GM12865 (cell line): ENCODE measurements around the gene CABP1.

Experiments
- DNase-seq: peaks from one replicate; pipeline ENCODE4 v3.0.0; 2010; ENCODE audit warnings: low read depth
- H3K4me3 ChIP-seq: 2 replicates; pipeline ENCODE4 v1.5.1; 2011; ENCODE audit warnings: mild to moderate bottlenecking, low read depth, low read length, control low read depth
- TF ChIP-seq, protein P1 (sequence below): IDR thresholded peaks from 2 replicates; pipeline ENCODE4 v1.5.1; 2011; ENCODE audit warnings: low read length, control low read depth, low read depth, inconsistent platforms; ENCODE audit not compliant: insufficient read depth; ENCODE audit errors: missing control alignments

The CABP1 gene

DNA sequence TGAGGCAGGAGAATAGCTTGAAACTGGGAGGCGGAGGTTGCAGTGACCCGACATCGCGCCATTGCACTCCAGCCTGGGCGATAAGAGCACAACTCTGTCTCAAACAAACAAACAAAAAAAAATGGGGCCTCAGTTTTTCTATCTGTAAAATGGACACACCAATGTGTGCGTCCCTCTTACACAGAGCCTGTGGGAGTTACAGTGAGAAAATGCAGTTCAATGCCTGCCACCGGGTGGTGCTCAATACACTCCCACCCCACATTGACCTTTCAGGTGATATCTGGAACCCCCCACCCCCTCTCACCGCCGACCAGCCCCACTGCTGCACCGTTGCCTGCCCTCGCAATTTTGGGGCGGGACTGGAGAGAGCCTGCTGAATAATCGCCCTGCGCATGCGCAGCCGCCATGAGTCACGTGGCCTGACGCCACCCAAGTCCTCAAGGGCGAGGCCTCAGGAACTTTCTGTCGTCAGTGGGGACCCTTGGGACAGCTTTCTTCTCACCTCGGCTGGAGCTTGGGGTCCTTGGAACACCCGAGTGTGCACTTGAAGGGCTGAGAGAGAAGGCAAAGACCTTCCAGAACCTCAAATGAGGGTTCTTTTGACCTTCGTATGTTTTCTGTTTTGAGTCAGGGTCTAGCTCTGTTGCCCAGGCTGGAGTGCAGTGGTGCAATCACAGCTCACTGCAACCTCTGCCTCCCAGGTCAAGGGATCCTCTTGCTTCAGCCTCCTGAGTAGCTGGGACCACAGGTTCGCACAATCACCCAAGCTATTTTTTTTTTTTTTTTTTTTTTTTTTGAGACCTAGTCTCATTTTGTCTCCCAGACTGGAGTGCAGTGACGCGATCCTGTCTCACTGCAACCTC is 14.6 kb upstream of the CABP1 start:
- H3K4me3 ChIP-seq: no peak overlapping the region
- DNase-seq: peak; percentile 23
- TF ChIP-seq, protein P1, sequence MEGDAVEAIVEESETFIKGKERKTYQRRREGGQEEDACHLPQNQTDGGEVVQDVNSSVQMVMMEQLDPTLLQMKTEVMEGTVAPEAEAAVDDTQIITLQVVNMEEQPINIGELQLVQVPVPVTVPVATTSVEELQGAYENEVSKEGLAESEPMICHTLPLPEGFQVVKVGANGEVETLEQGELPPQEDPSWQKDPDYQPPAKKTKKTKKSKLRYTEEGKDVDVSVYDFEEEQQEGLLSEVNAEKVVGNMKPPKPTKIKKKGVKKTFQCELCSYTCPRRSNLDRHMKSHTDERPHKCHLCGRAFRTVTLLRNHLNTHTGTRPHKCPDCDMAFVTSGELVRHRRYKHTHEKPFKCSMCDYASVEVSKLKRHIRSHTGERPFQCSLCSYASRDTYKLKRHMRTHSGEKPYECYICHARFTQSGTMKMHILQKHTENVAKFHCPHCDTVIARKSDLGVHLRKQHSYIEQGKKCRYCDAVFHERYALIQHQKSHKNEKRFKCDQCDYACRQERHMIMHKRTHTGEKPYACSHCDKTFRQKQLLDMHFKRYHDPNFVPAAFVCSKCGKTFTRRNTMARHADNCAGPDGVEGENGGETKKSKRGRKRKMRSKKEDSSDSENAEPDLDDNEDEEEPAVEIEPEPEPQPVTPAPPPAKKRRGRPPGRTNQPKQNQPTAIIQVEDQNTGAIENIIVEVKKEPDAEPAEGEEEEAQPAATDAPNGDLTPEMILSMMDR: peak; percentile 20

DNA sequence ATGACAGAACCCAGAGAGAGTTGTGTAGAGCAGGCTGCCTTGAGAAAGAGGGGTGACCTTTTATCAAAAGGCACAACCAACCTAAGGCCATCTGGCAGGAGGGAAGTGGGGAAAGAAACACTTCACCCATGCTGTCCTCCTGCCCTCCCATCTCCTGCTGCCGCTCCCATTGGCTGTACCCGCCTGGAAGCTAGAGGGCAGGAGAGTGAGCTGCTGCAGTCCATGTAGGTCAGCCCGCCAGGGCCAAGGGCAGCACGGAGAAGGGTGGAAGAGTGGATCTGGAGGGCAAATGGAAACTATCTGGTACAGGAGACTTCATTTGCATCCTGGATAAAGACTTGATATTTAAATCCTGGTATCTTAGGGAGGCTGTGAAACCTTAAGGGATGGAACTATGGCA is 11.5 kb upstream of the CABP1 start:
- H3K4me3 ChIP-seq: no peak overlapping the region
- TF ChIP-seq, protein P1: no peak
- DNase-seq: no peak

DNA sequence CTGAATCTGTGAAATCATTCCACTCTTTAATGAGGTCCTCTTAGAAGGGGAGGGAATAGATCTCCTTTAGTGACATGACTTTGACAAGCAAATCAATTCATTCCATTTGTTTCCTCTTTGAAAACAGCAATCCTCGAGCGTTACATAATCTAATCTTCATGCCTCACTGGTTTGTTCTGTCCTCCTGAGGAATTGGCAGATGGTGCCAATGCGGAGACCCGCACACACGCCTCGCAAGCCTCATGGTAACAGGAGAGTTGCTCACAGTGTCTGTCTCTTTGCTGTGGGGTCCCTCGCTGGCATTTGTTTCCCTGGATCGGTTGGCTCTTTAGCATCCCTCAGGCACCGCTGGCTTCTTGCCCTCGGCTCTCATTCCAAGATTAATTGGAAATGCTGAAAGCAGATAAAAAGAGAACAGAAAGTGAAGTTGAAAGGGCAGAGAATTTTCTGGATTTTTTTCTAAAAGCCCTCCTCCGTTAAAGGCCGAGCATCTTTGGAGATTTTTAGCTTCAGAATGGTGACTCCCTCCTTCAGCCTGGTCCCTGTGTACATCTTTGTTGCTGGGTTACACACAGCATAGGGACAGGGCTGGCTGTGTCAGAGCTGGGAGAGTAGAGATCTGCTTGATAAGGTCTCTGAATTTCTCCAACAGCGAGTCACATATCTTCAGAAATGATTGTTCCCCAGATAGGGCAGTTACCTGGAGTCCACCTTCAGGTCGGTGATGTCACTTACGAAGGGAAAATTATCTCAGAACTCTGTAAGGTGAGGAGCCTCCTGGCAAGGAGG is 10.1 kb upstream of the CABP1 start:
- TF ChIP-seq, protein P1: no peak
- no peak overlapping the region for H3K4me3 ChIP-seq
- DNase-seq: no peak

DNA sequence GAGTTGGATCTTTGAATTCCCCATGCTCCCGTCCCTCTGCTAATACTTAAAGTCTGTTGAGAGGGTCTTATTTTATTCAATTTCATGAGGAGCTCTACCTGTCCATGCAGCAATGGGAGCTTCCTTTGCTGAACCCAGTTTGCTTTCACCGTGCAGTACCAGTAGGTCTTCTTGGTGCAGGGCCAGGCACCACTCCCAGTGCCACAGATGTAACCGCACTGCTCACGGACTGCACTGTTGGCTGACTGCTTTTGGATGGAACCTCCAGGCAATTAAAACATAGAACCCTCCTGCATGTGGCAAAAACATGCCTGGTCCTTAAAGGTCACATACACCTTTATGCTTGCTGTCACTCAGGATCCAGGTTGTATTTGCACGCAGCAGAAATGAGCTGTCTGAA is 9.3 kb upstream of the CABP1 start:
- no peak for DNase-seq
- TF ChIP-seq, protein P1: no peak
- H3K4me3 ChIP-seq: no peak overlapping the region

DNA sequence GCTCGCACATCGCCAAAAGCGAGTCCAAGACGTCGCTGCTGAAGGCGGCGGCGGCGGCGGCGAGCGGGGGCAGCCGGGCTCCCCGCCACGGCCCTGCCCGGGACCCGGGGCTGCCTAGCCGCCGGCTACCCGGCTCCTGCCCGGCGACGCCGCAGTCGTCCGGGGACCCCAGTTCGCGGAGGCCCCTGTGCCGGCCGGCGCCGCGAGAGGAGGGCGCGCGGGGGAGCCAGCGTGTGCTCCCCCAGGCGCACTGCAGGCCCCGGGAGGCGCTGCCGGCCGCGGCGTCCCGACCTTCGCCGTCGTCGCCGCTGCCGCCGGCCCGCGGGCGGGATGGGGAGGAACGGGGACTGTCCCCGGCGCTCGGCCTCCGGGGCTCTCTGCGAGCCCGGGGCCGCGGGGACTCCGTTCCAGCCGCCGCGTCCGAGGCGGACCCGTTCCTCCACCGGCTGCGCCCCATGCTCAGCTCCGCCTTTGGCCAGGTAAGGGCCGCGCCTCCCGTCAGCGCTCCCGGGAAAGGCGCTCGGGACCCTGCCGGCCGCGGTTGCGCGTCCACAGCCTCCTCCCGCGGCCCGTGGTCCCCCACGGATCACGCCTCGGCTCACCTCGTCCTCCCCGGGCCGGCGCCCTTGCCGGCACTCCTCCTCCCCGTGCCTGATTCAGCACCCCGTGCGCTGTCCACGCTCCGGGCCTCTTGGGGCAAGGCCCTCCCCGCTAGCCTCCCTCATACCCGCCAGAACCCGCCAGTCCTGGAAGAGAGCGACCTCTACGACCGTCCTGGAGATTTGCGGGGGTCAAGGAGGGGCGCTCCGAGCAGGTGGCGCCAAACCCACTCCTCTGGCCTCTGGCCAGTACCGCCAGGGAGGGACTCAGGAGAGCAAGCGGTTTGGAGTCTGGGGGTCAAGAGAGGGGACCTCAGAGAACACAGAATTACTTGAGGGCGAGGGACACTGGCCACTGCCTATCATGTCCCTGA is 721 bp downstream of the CABP1 start:
- DNase-seq: peak; percentile 50
- H3K4me3 ChIP-seq: peak overlapping the region; percentile 38
- TF ChIP-seq, protein P1: no peak

DNA sequence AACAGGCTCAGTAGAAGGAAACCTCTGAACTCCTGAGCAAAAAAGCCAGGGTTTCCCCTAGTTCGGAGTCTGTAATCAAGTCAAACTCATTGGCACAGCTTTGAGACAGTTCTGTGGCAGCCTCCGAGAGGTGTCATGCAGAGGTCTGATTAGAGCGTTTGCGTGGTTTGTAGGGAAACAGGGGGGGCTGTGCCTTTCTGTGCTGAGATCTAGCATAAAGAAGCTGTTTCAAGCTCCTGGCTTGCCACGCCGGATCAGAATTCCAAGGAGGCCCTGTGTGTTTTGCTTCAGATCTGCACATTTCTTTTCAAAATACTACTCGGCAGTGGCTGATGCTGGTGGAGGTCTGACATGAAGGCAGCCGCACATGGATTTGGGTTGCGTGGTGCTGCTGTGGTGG is 1.7 kb downstream of the CABP1 start:
- TF ChIP-seq, protein P1: no peak
- no peak for DNase-seq
- no peak overlapping the region for H3K4me3 ChIP-seq
